Measurements from ENCODE around the gene ASIP. TPM values are rescaled to one million over a fixed set of nuclear protein-coding genes. Genes with fewer than 3 reads are reported as not detected.
"Not testable (repeated sequence)": the region's sequence is repeated elsewhere in the genome, so short reads cannot be mapped to it uniquely, and the experiment has no call there.

The ASIP gene
- polyA plus RNA-seq, 6 donors from 2014 or later: 0.82 TPM; not detected in 5

- Mint-ChIP-seq H3K4me1 (peaks cover 3 to 13% (median 9%) of the 10 kb centered on the region in 3 donors), H3K4me3 (peak overlapping the region in 1 of 8 donors; percentile 61), H3K27me3 (peaks cover 0 to 17% (median 3%) of the 10 kb centered on the region in 3 donors), H3K36me3 (peaks cover 0 to 14% of the 10 kb centered on the region in 2 donors), H3K27ac (peak overlapping the region in 1 of 6 donors; percentile 18), H3K9me3 (no peaks in the 10 kb centered on the region)
- no peak for ATAC-seq (ENCODE audit: low read depth in 2 of 2)
- DNase-seq: no peak
Measured at GRCh38 chr20:34271956-34272355, 30.7 kb downstream of the ASIP start.

GRCh38 chr20:34274694-34275093, 33.5 kb downstream of the ASIP start:
- Mint-ChIP-seq H3K27ac (no peak overlapping the region), H3K36me3 (peaks cover 8 to 15% of the 10 kb centered on the region in 2 donors), H3K27me3 (no peaks in the 10 kb centered on the region), H3K4me3 (no peak overlapping the region), H3K4me1 (peaks cover 0 to under 1% (median 0%) of the 10 kb centered on the region in 3 donors), H3K9me3 (no peaks in the 10 kb centered on the region)
- ATAC-seq (ENCODE audit: low read depth in 2 of 2): no peak
- DNase-seq: no peak

GRCh38 chr20:34281177-34281576, 40.0 kb downstream of the ASIP start:
- Mint-ChIP-seq H3K36me3 (peaks cover 8 to 17% of the 10 kb centered on the region in 2 donors), H3K9me3 (no peaks in the 10 kb centered on the region), H3K27ac (no peak overlapping the region), H3K27me3 (no peaks in the 10 kb centered on the region), H3K4me1 (no peaks in the 10 kb centered on the region), H3K4me3 (no peak overlapping the region)
- no peak for DNase-seq
- ATAC-seq (ENCODE audit: low read depth in 2 of 2): no peak

- H3K9me3 Mint-ChIP-seq: no peaks in the 10 kb centered on the region
- ATAC-seq (ENCODE audit: low read depth in 2 of 2) (no peak), DNase-seq (no peak)
- no peaks in the 10 kb centered on the region for H3K4me1 Mint-ChIP-seq
- H3K27ac Mint-ChIP-seq: peak overlapping the region in 2 of 6 donors; percentile 10 to 64
- H3K4me3 Mint-ChIP-seq: no peak overlapping the region
- H3K36me3 Mint-ChIP-seq: peaks cover 11 to 21% of the 10 kb centered on the region in 2 donors
- H3K27me3 Mint-ChIP-seq: no peaks in the 10 kb centered on the region
Measured at GRCh38 chr20:34282041-34282440, 40.8 kb downstream of the ASIP start.

- Mint-ChIP-seq H3K36me3 (peaks cover 12 to 22% of the 10 kb centered on the region in 2 donors), H3K4me1 (no peaks in the 10 kb centered on the region), H3K4me3 (no peak overlapping the region), H3K27ac (no peak overlapping the region), H3K27me3 (no peaks in the 10 kb centered on the region), H3K9me3 (no peaks in the 10 kb centered on the region)
- ATAC-seq (ENCODE audit: low read depth in 2 of 2) (no peak), DNase-seq (no peak)
Measured at GRCh38 chr20:34283844-34284243, 42.6 kb downstream of the ASIP start.

- Mint-ChIP-seq H3K4me1 (peaks cover 0 to 6% (median 0%) of the 10 kb centered on the region in 3 donors), H3K27me3 (no peaks in the 10 kb centered on the region), H3K36me3 (peaks cover 19 to 20% of the 10 kb centered on the region in 2 donors), H3K9me3 (peaks cover 0 to 2% (median 0%) of the 10 kb centered on the region in 7 donors), H3K4me3 (no peak overlapping the region), H3K27ac (no peak overlapping the region)
- ATAC-seq (ENCODE audit: low read depth in 2 of 2) (no peak), DNase-seq (no peak)
Measured at GRCh38 chr20:34285450-34285849, 44.2 kb downstream of the ASIP start.

- H3K27ac Mint-ChIP-seq; H3K27me3 Mint-ChIP-seq; H3K4me1 Mint-ChIP-seq; DNase-seq; H3K9me3 Mint-ChIP-seq; ATAC-seq (ENCODE audit: low read depth in 2 of 2); H3K4me3 Mint-ChIP-seq: not testable (repeated sequence)
- peaks cover 27 to 36% of the 10 kb centered on the region in 2 donors for H3K36me3 Mint-ChIP-seq
Measured at GRCh38 chr20:34287500-34287899, 46.3 kb downstream of the ASIP start.

GRCh38 chr20:34290471-34290870, 49.2 kb downstream of the ASIP start:
- ATAC-seq (ENCODE audit: low read depth in 2 of 2): no peak
- DNase-seq: no peak
- H3K27ac Mint-ChIP-seq: no peak overlapping the region
- no peak overlapping the region for H3K4me3 Mint-ChIP-seq
- no peaks in the 10 kb centered on the region for H3K27me3 Mint-ChIP-seq
- H3K9me3 Mint-ChIP-seq: peaks cover 0 to 2% (median 0%) of the 10 kb centered on the region in 7 donors
- peaks cover 22 to 52% of the 10 kb centered on the region in 2 donors for H3K36me3 Mint-ChIP-seq
- H3K4me1 Mint-ChIP-seq: peaks cover 0 to 6% (median 6%) of the 10 kb centered on the region in 3 donors

GRCh38 chr20:34292496-34292895, 51.3 kb downstream of the ASIP start:
- H3K9me3 Mint-ChIP-seq: peaks cover 0 to 2% (median 0%) of the 10 kb centered on the region in 7 donors
- no peak for DNase-seq
- no peak for ATAC-seq (ENCODE audit: low read depth in 2 of 2)
- peaks cover 17 to 45% of the 10 kb centered on the region in 2 donors for H3K36me3 Mint-ChIP-seq
- H3K27ac Mint-ChIP-seq: no peak overlapping the region
- peaks cover 0 to 6% (median 6%) of the 10 kb centered on the region in 3 donors for H3K4me1 Mint-ChIP-seq
- H3K27me3 Mint-ChIP-seq: no peaks in the 10 kb centered on the region
- H3K4me3 Mint-ChIP-seq: no peak overlapping the region

GRCh38 chr20:34293119-34293518, 51.9 kb downstream of the ASIP start:
- ATAC-seq (ENCODE audit: low read depth in 2 of 2): no peak
- Mint-ChIP-seq H3K4me3 (no peak overlapping the region), H3K9me3 (peaks cover 0 to 2% (median 0%) of the 10 kb centered on the region in 7 donors), H3K27me3 (no peaks in the 10 kb centered on the region), H3K36me3 (peaks cover 17 to 41% of the 10 kb centered on the region in 2 donors), H3K4me1 (peaks cover 0 to 6% (median 6%) of the 10 kb centered on the region in 3 donors), H3K27ac (no peak overlapping the region)
- no peak for DNase-seq

GRCh38 chr20:34293589-34293988, 52.4 kb downstream of the ASIP start:
- H3K36me3 Mint-ChIP-seq: peaks cover 17 to 41% of the 10 kb centered on the region in 2 donors
- H3K4me1 Mint-ChIP-seq: peaks cover 0 to 6% (median 6%) of the 10 kb centered on the region in 3 donors
- peaks cover 0 to 2% (median 0%) of the 10 kb centered on the region in 7 donors for H3K9me3 Mint-ChIP-seq
- no peaks in the 10 kb centered on the region for H3K27me3 Mint-ChIP-seq
- H3K4me3 Mint-ChIP-seq: no peak overlapping the region
- DNase-seq (no peak), ATAC-seq (ENCODE audit: low read depth in 2 of 2) (no peak)
- peak overlapping the region in 1 of 6 donors; percentile 76 for H3K27ac Mint-ChIP-seq

- Mint-ChIP-seq H3K9me3 (peaks cover 0 to 2% (median 0%) of the 10 kb centered on the region in 7 donors), H3K27me3 (no peaks in the 10 kb centered on the region), H3K4me1 (peaks cover 0 to 6% (median 6%) of the 10 kb centered on the region in 3 donors), H3K4me3 (no peak overlapping the region), H3K27ac (no peak overlapping the region), H3K36me3 (peaks cover 17 to 41% of the 10 kb centered on the region in 2 donors)
- DNase-seq (no peak), ATAC-seq (ENCODE audit: low read depth in 2 of 2) (no peak)
Measured at GRCh38 chr20:34294563-34294962, 53.3 kb downstream of the ASIP start.

GRCh38 chr20:34295284-34295683, 54.1 kb downstream of the ASIP start:
- H3K4me3 Mint-ChIP-seq: no peak overlapping the region
- no peaks in the 10 kb centered on the region for H3K9me3 Mint-ChIP-seq
- no peaks in the 10 kb centered on the region for H3K27me3 Mint-ChIP-seq
- H3K27ac Mint-ChIP-seq: no peak overlapping the region
- peaks cover 10 to 34% of the 10 kb centered on the region in 2 donors for H3K36me3 Mint-ChIP-seq
- no peak for ATAC-seq (ENCODE audit: low read depth in 2 of 2)
- DNase-seq: no peak
- peaks cover 0 to 6% (median under 1%) of the 10 kb centered on the region in 3 donors for H3K4me1 Mint-ChIP-seq

GRCh38 chr20:34296468-34296867, 55.2 kb downstream of the ASIP start:
- H3K36me3 Mint-ChIP-seq: peaks cover 4 to 22% of the 10 kb centered on the region in 2 donors
- no peak for ATAC-seq (ENCODE audit: low read depth in 2 of 2)

More at GRCh38 chr20:34296468-34296867, 55.2 kb downstream of the ASIP start:
- no peaks in the 10 kb centered on the region for H3K27me3 Mint-ChIP-seq
- no peaks in the 10 kb centered on the region for H3K9me3 Mint-ChIP-seq
- H3K27ac Mint-ChIP-seq: no peak overlapping the region
- H3K4me1 Mint-ChIP-seq: peaks cover 2 to 6% (median 3%) of the 10 kb centered on the region in 3 donors
- no peak overlapping the region for H3K4me3 Mint-ChIP-seq
- no peak for DNase-seq

All from naive B cell (primary cell).